PC-9 (cell line): ENCODE measurements around the gene ZNF423.

Experiments
- CTCF ChIP-seq: fragments of 200-600 bp; sonication (generic); conservative IDR thresholded peaks from 2 replicates; pipeline ENCODE4 v1.6.1; 2017; ENCODE audit warnings: mixed run types, antibody characterized with exemption, mild to moderate bottlenecking, moderate library complexity
- EZH2 ChIP-seq: fragments of 200-600 bp; sonication (generic); IDR thresholded peaks from 2 replicates; pipeline ENCODE4 v1.8.0; 2017; ENCODE audit warnings: antibody characterized with exemption, low read depth

- TF ChIP-seq CTCF, result no peak
- no peak for TF ChIP-seq EZH2
Measured at GRCh38 chr16:49744244-49745220, 111.4 kb downstream of the ZNF423 start.
